HG02678 (cell line): ENCODE results near the gene TRDMT1.
A peak's percentile ranks its signal among the peaks of the same experiment; 100 is the strongest.

Experiments
- ATAC-seq: cut with Tn5 transposase; IDR thresholded peaks from one replicate; pipeline ENCODE4 v1.9.1; 2021; ENCODE audit warnings: mild to moderate bottlenecking, moderate library complexity; ENCODE audit not compliant: unreplicated experiment

Gene TRDMT1

GRCh38 chr10:17200912-17201793 lies at the start of gene TRDMT1:
TRDMT1 (minus strand) TSS chr10:17201672; CDS start chr10:17201634, 38 bp downstream.
- ATAC-seq, result peak; percentile 94

GRCh38 chr10:17250736-17251135 lies 49.3 kb upstream of the TRDMT1 start:
- ATAC-seq, result no peak

GRCh38 chr10:17249820-17250219 lies 48.3 kb upstream of the TRDMT1 start:
- ATAC-seq, result no peak

GRCh38 chr10:17248964-17249363 lies 47.5 kb upstream of the TRDMT1 start:
- no peak for ATAC-seq

- ATAC-seq, result no peak
These were observed 45.7 kb upstream of the TRDMT1 start for GRCh38 chr10:17247210-17247609.

- no peak for ATAC-seq
These were observed 43.4 kb upstream of the TRDMT1 start for GRCh38 chr10:17244700-17245365.

- no peak for ATAC-seq
These were observed 40.3 kb upstream of the TRDMT1 start for GRCh38 chr10:17241611-17242333.

GRCh38 chr10:17240616-17241015 lies 39.1 kb upstream of the TRDMT1 start:
- ATAC-seq, result no peak

GRCh38 chr10:17240096-17240495 lies 38.6 kb upstream of the TRDMT1 start:
- no peak for ATAC-seq

GRCh38 chr10:17239345-17240085 lies 38.0 kb upstream of the TRDMT1 start:
- ATAC-seq, result no peak

- ATAC-seq, result no peak
These were observed 37.2 kb upstream of the TRDMT1 start for GRCh38 chr10:17238445-17239291.

GRCh38 chr10:17237915-17238444 lies 36.5 kb upstream of the TRDMT1 start:
- ATAC-seq, result no peak

- ATAC-seq, result no peak
These were observed 35.7 kb upstream of the TRDMT1 start for GRCh38 chr10:17237149-17237527.

GRCh38 chr10:17236468-17237148 lies 35.1 kb upstream of the TRDMT1 start:
- ATAC-seq, result no peak

- ATAC-seq, result no peak
These were observed 33.7 kb upstream of the TRDMT1 start for GRCh38 chr10:17235136-17235535.

- ATAC-seq, result no peak
These were observed 33.0 kb upstream of the TRDMT1 start for GRCh38 chr10:17234431-17234945.

- no peak for ATAC-seq
These were observed 32.0 kb upstream of the TRDMT1 start for GRCh38 chr10:17233286-17233991.

- no peak for ATAC-seq
These were observed 30.9 kb upstream of the TRDMT1 start for GRCh38 chr10:17232276-17232960.
